ENCODE results near the gene ZNF157. TPM values are rescaled to one million over a fixed set of nuclear protein-coding genes. Genes with fewer than 3 reads are reported as not detected.

ZNF157 gene
- total and polyA plus RNA-seq, 2 of the 8 experiments (the other 6 are each of a cell fraction or from before 2014, with no cell fraction given), result 0.67 to 2.2 TPM

DNA sequence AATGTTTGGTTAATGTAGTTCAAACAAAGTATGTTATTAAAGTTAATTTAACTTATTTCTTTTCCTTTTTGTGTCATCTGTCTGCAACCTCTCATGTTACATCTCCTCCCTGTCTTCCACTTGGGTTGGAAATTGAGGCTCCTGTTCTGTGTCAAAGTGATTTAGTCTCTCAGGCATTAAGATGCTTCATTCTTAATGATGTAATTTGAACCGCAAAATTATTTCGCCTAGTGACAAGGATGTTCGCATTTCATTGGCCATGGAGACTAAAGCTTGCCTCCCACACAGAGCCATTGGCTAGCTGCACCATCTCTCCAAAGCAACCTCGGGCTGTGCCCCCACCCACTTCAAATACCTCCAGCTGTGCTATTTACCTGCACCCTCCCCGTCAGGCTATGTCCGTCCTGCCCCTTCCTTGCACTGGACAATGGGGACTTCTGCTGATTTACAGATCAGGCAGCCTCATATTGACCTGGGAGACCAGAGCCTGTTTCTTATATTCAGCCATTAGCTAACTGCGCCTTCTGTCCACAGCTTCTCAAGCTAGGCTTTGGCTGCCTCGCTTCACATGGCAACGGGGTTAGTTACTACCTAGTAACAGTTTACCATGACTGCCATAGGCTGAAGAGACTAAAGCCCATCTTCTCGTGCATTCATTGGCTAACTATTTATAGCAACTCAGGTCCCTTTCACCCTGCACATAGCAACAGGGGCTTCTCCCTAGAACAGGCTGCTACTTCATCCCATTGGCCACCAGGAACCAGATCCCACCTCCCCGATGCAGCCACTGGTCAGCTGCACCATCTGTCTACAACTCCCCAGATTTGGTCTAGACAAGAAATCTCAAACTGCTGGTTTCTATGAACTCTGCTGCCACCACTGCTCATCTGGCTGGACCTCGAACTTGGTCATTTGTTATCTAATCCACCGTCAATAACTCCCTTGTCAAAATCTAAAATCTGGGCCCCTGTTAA lies 8.6 kb upstream of the ZNF157 start:
- FAIRE-seq, result peak; percentile 100
- no peak overlapping the region for H2BK15ac ChIP-seq (ENCODE audit: low read length)
- POLR2A ChIA-PET (ENCODE audit: partially characterized antibody), result interaction anchor here (0.5 to 2.8 kb wide), 9 partner anchors 13 to 167 kb away, joined by 3 to 16 read pairs (median 4); no protein-coding TSS in a partner anchor
- TF ChIP-seq RAD21 (IDR thresholded peaks at IDR 0.05 in 1 of 2, conservative IDR thresholded peaks at IDR 0.05 in 1 of 2; ENCODE audit: low read depth in 2 of 2, low read length in 2 of 2) (peak; percentile 39 to 41; a peak in 3 of 4 replicates), CHD2 (IDR thresholded peaks at IDR 0.05; ENCODE audit: low read length) (peak; percentile 86), SP1 (IDR thresholded peaks at IDR 0.05; ENCODE audit: low read depth, low read length) (peak; percentile 96), POLR2A (IDR thresholded peaks at IDR 0.05; ENCODE audit: control extremely low read depth in 1 of 2, low read depth in 2 of 2, low read length in 2 of 2) (peak in 1 of 2 experiments; percentile 48; a peak in 1 of 3 replicates), YY1 (IDR thresholded peaks at IDR 0.05; ENCODE audit: low read depth, low read length) (0 out of 2 replicates have a peak, but pooled peaks have one; percentile 15), RFX5 (IDR thresholded peaks at IDR 0.05; ENCODE audit: borderline replicate concordance, low read depth, low read length) (peak; percentile 88), SIN3A (conservative IDR thresholded peaks at IDR 0.05 in 1 of 2, IDR thresholded peaks at IDR 0.05 in 1 of 2; ENCODE audit: low read depth in 1 of 2, low read length in 2 of 2) (peak in 1 of 2 experiments; percentile 76; a peak in 2 of 4 replicates), POLR2AphosphoS5 (IDR thresholded peaks at IDR 0.05; ENCODE audit: low read depth, low read length) (peak; percentile 20; the same call in 1 of the 2 replicates)
- TF ChIP-seq, protein P1, sequence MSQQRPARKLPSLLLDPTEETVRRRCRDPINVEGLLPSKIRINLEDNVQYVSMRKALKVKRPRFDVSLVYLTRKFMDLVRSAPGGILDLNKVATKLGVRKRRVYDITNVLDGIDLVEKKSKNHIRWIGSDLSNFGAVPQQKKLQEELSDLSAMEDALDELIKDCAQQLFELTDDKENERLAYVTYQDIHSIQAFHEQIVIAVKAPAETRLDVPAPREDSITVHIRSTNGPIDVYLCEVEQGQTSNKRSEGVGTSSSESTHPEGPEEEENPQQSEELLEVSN (IDR thresholded peaks at IDR 0.05), result no peak

More for the DNA sequence above, 8.6 kb upstream of the ZNF157 start:
- Histone ChIP-seq H2BK12ac (ENCODE audit: low read depth, low read length) (peak overlapping the region; percentile 94; the same call in 1 of the 2 replicates), H2AK5ac (ENCODE audit: low read depth, low read length) (no peak overlapping the region; the same call in 1 of the 2 replicates), H3K56ac (replicated peaks; ENCODE audit: insufficient read length, low read depth, low read length) (no peak overlapping the region), H4K20me1 (replicated peaks in 1 of 2; ENCODE audit: control insufficient read depth in 1 of 2, insufficient read depth in 2 of 2, low read length in 2 of 2) (no peaks in the 10 kb centered on the region), H3K4me2 (ENCODE audit: insufficient read depth in 1 of 2, low read depth in 2 of 2, low read length in 2 of 2) (peak overlapping the region; percentile 70 to 88), H3K4me3 (ENCODE audit: extremely low read depth in 1 of 4, insufficient read depth in 2 of 4, low read depth in 3 of 4, low read length in 4 of 4) (peak overlapping the region; percentile 52 to 61 (median 54); a peak in 7 of 8 replicates), H3K79me1 (ENCODE audit: low read depth, low read length) (no peaks in the 10 kb centered on the region), H3K23ac (ENCODE audit: insufficient read length) (no peak overlapping the region), H4K5ac (ENCODE audit: insufficient read length, low read depth, low read length) (peak overlapping the region; percentile 82), H2BK5ac (ENCODE audit: low read depth, low read length) (peak overlapping the region; percentile 63; the same call in 1 of the 2 replicates), H3K9me3 (ENCODE audit: insufficient read depth in 2 of 2, low read depth in 1 of 2, low read length in 1 of 2) (no peaks in the 10 kb centered on the region), H3K23me2 (ENCODE audit: low read depth, low read length) (peaks cover 3% of the 10 kb centered on the region; the same call in 1 of the 2 replicates), H2BK120ac (replicated peaks; ENCODE audit: low read depth, low read length) (no peak overlapping the region), H2BK20ac (ENCODE audit: low read length) (no peak overlapping the region), H3K4ac (replicated peaks; ENCODE audit: insufficient read length, low read depth, low read length) (no peak overlapping the region), H4K91ac (replicated peaks; ENCODE audit: insufficient read length, low read length) (no peak overlapping the region), H3K79me2 (ENCODE audit: control insufficient read depth in 1 of 2, insufficient read depth in 2 of 2, low read length in 2 of 2) (no peaks in the 10 kb centered on the region), H3K9ac (replicated peaks in 1 of 4; ENCODE audit: extremely low read depth in 1 of 4, low read depth in 3 of 4, low read length in 3 of 4) (peak overlapping the region in 3 of 4 experiments; percentile 72 to 85 (median 79); a peak in 6 of 7 replicates), H4K8ac (ENCODE audit: extremely low read depth, insufficient read depth, low read length) (peak overlapping the region; percentile 88), H3K4me1 (replicated peaks in 1 of 4; ENCODE audit: control insufficient read depth in 3 of 4, insufficient read depth in 4 of 4, low read length in 3 of 4) (no peaks in the 10 kb centered on the region), H3K36me3 (ENCODE audit: control insufficient read depth in 2 of 4, insufficient read depth in 4 of 4, low read length in 3 of 4) (no peaks in the 10 kb centered on the region), H3K14ac (ENCODE audit: insufficient read length) (no peak overlapping the region), H3K27ac (ENCODE audit: low read depth, low read length) (peak overlapping the region; percentile 95), H2AFZ (ENCODE audit: low read length) (no peak overlapping the region), H3K27me3 (replicated peaks in 1 of 4; ENCODE audit: control insufficient read depth in 3 of 4, extremely low read depth in 1 of 4, insufficient read depth in 3 of 4, low read length in 3 of 4) (no peaks in the 10 kb centered on the region), H3K18ac (ENCODE audit: extremely low read depth, low read length) (peak overlapping the region; percentile 91; the same call in 1 of the 2 replicates)
- peak; percentile 62 to 81 for DNase-seq (ENCODE audit: low read depth in 1 of 2, low spot score in 2 of 2)
- CTCF ChIA-PET (ENCODE audit: partially characterized antibody), result interaction anchor here (0.5 to 1.2 kb wide), 6 partner anchors 9 to 708 kb away, joined by 3 to 6 read pairs (median 3); no protein-coding TSS in a partner anchor
- WGBS, 2 experiments (ENCODE audit: extremely low coverage in 1 of 2, insufficient coverage in 1 of 2, insufficient read length in 1 of 2, insufficient replicate concordance in 2 of 2, low coverage in 1 of 2, low lambda C conversion rate in 2 of 2, missing lambda C conversion rate in 1 of 2), result 4% methylated on average over 13 of the region's 13 CpGs; no CpG with 5 or more reads in 1 of the 2 experiments
